SK-N-SH treated with all-trans-retinoic acid at 6 μM for 48 hours (cell line): Measurements from ENCODE around the gene KIRREL3.

Experiments
- ATAC-seq: fragments of 200-7000 bp; cut with Tn5 transposase; 3 replicates; pipeline ENCODE4 v1.9.1; 2020; ENCODE audit warnings: mild to moderate bottlenecking, moderate library complexity
- ARNTL ChIP-seq: fragments of 450-650 bp; formaldehyde crosslinking; IDR thresholded peaks from 2 replicates; pipeline ENCODE4 v1.5.0; 2020; ENCODE audit warnings: low read depth, mild to moderate bottlenecking, moderate library complexity, borderline replicate concordance
- BACH2 ChIP-seq: fragments of 250-450 bp; sonication (Bioruptor Pico); IDR thresholded peaks from 2 replicates; pipeline ENCODE4 v1.9.0; 2021; ENCODE audit warnings: mild to moderate bottlenecking, borderline replicate concordance
- CREB5 ChIP-seq: fragments of 250-450 bp; sonication (Bioruptor Pico); IDR thresholded peaks from 2 replicates; pipeline ENCODE4 v1.5.1; 2020; ENCODE audit warnings: low read depth, mild to moderate bottlenecking, moderate library complexity
- CSDC2 ChIP-seq: fragments of 250-450 bp; sonication (Bioruptor Pico); IDR thresholded peaks from 2 replicates; pipeline ENCODE4 v1.5.0; 2020; ENCODE audit warnings: mild to moderate bottlenecking, moderate library complexity
- CSRNP3 ChIP-seq: fragments of 250-450 bp; sonication (Bioruptor Pico); IDR thresholded peaks from 2 replicates; pipeline ENCODE4 v1.5.1; 2021; ENCODE audit warnings: mild to moderate bottlenecking, moderate library complexity
- GLIS3 ChIP-seq: fragments of 250-450 bp; sonication (Bioruptor Pico); IDR thresholded peaks from 2 replicates; pipeline ENCODE4 v1.5.0; 2020; ENCODE audit warnings: mild to moderate bottlenecking, moderate library complexity
- ISL1 ChIP-seq: fragments of 250-450 bp; sonication (Bioruptor Pico); IDR thresholded peaks from 2 replicates; pipeline ENCODE4 v2.1.2; 2022; ENCODE audit warnings: mild to moderate bottlenecking, moderate library complexity
- OSR1 ChIP-seq: fragments of 250-450 bp; sonication (Bioruptor Pico); IDR thresholded peaks from 2 replicates; pipeline ENCODE4 v1.8.0; 2022; ENCODE audit warnings: moderate library complexity, mild to moderate bottlenecking, inconsistent platforms
- POU6F1 ChIP-seq: fragments of 250-450 bp; sonication (Bioruptor Pico); IDR thresholded peaks from 2 replicates; pipeline ENCODE4 v1.8.0; 2021; ENCODE audit warnings: low read depth, mild to moderate bottlenecking, moderate library complexity, borderline replicate concordance
- PPARA ChIP-seq: fragments of 250-450 bp; sonication (Bioruptor Pico); IDR thresholded peaks from 2 replicates; pipeline ENCODE4 v1.5.0; 2020; ENCODE audit warnings: mild to moderate bottlenecking, borderline replicate concordance
- RARB ChIP-seq: fragments of 250-450 bp; sonication (Bioruptor Pico); IDR thresholded peaks from 2 replicates; pipeline ENCODE4 v1.8.0; 2021; ENCODE audit warnings: mild to moderate bottlenecking, moderate library complexity
- TCF4 ChIP-seq: fragments of 250-450 bp; sonication (Bioruptor Pico); IDR thresholded peaks from 2 replicates; pipeline ENCODE4 v1.8.0; 2021; ENCODE audit warnings: mild to moderate bottlenecking, moderate library complexity, borderline replicate concordance
- TOX ChIP-seq: fragments of 250-450 bp; sonication (Bioruptor Pico); IDR thresholded peaks from 2 replicates; pipeline ENCODE4 v1.8.0; 2021; ENCODE audit warnings: mild to moderate bottlenecking, moderate library complexity, borderline replicate concordance
- TSHZ2 ChIP-seq: fragments of 250-450 bp; sonication (Bioruptor Pico); IDR thresholded peaks from 2 replicates; pipeline ENCODE4 v1.5.0; 2020; ENCODE audit warnings: mild to moderate bottlenecking, moderate library complexity
- ZC3H10 ChIP-seq: fragments of 250-450 bp; sonication (Bioruptor Pico); IDR thresholded peaks from 2 replicates; pipeline ENCODE4 v1.5.1; 2021; ENCODE audit warnings: mild to moderate bottlenecking, moderate library complexity
- ZFP30 ChIP-seq: fragments of 450-650 bp; formaldehyde crosslinking; IDR thresholded peaks from 2 replicates; pipeline ENCODE4 v1.5.0; 2022; ENCODE audit warnings: mild to moderate bottlenecking, moderate library complexity
- ZNF70 ChIP-seq: fragments of 450-650 bp; formaldehyde crosslinking; IDR thresholded peaks from 2 replicates; pipeline ENCODE4 v1.5.0; 2020; ENCODE audit warnings: mild to moderate bottlenecking, moderate library complexity

KIRREL3 gene

GRCh38 chr11:126819194-126819593 is 181.4 kb downstream of the KIRREL3 start:
- TF ChIP-seq ZFP30 (CRISPR knock-in tag) (no peak), ZNF70 (no peak), ARNTL (CRISPR knock-in tag) (no peak), CREB5 (CRISPR knock-in tag) (no peak), TSHZ2 (CRISPR knock-in tag) (no peak), PPARA (CRISPR knock-in tag) (no peak), RARB (CRISPR knock-in tag) (no peak)
- TF ChIP-seq, all 23 proteins: peak for 0
- no peak for ATAC-seq

GRCh38 chr11:126817523-126818450 is 182.8 kb downstream of the KIRREL3 start:
- TF ChIP-seq BACH2 (no peak), TCF4 (CRISPR knock-in tag) (peak; percentile 27; the same call in 1 of the 2 replicates)
- TF ChIP-seq, all 23 proteins: peak for 1
- no peak for ATAC-seq

GRCh38 chr11:126817096-126817495 is 183.5 kb downstream of the KIRREL3 start:
- no peak for TF ChIP-seq GLIS3 (CRISPR knock-in tag)
- TF ChIP-seq OSR1 (CRISPR knock-in tag), result no peak
- TF ChIP-seq TCF4 (CRISPR knock-in tag), result no peak
- TF ChIP-seq TSHZ2 (CRISPR knock-in tag), result no peak
- no peak for TF ChIP-seq CSDC2 (CRISPR knock-in tag)
- no peak for TF ChIP-seq ISL1 (CRISPR knock-in tag)
- TF ChIP-seq TOX (CRISPR knock-in tag), result no peak
- no peak for TF ChIP-seq PPARA (CRISPR knock-in tag)
- TF ChIP-seq ZC3H10 (CRISPR knock-in tag), result no peak
- no peak for TF ChIP-seq CREB5 (CRISPR knock-in tag)
- TF ChIP-seq POU6F1, result no peak
- no peak for TF ChIP-seq ZNF70
- no peak for TF ChIP-seq ZFP30 (CRISPR knock-in tag)
- TF ChIP-seq CSRNP3 (CRISPR knock-in tag), result no peak
- ATAC-seq, result no peak
